Keratinocyte (primary cell): Measurements from ENCODE around the gene MERTK.

Experiments used
- CTCF ChIP-seq, 3 experiments: IDR thresholded peaks in 1 of 3; conservative IDR thresholded peaks in 1 of 3; optimal IDR thresholded peaks in 1 of 3; 2 replicates in 2 of 3; 3 replicates in 1 of 3; pipeline versions ENCODE3 to v1.5.1; 2011; ENCODE audit warnings: low read length in 3 of 3, mild to moderate bottlenecking in 3 of 3, moderate library complexity in 2 of 3, control low read depth in 1 of 3, inconsistent platforms in 1 of 3; ENCODE audit not compliant: insufficient read depth in 2 of 3; ENCODE audit errors: extremely low read depth in 1 of 3
- EZH2 ChIP-seq: IDR thresholded peaks from one replicate; pipeline ENCODE4 v1.6.1; 2012; ENCODE audit warnings: inconsistent platforms, mild to moderate bottlenecking, low read length, moderate library complexity

GRCh38 chr2:111954602-111955332 lies 56.4 kb downstream of the MERTK start:
- no peak for TF ChIP-seq CTCF (optimal IDR thresholded peaks at IDR 0.05 in 1 of 3, IDR thresholded peaks at IDR 0.05 in 1 of 3, conservative IDR thresholded peaks at IDR 0.05 in 1 of 3; ENCODE audit: extremely low read depth in 1 of 3, insufficient read depth in 2 of 3, low read length in 3 of 3)
- no peak for TF ChIP-seq EZH2
